SU-DHL-6 (cell line): ENCODE measurements around the gene AMFR.

Source experiments
- CTCF ChIP-seq: fragments of 200-600 bp; sonication (generic); IDR thresholded peaks from one replicate; pipeline ENCODE4 v1.5.1; 2017; ENCODE audit warnings: antibody characterized with exemption, mild to moderate bottlenecking, low read length, moderate library complexity; ENCODE audit not compliant: insufficient read depth, poor library complexity, severe bottlenecking
- EZH2phosphoT487 ChIP-seq: fragments of 200-600 bp; sonication (generic), shearing (Covaris generic); conservative IDR thresholded peaks from 2 replicates; pipeline ENCODE4 v1.6.1; 2018; ENCODE audit warnings: mild to moderate bottlenecking, antibody characterized with exemption, low read length, moderate library complexity, mixed read lengths

DNA sequence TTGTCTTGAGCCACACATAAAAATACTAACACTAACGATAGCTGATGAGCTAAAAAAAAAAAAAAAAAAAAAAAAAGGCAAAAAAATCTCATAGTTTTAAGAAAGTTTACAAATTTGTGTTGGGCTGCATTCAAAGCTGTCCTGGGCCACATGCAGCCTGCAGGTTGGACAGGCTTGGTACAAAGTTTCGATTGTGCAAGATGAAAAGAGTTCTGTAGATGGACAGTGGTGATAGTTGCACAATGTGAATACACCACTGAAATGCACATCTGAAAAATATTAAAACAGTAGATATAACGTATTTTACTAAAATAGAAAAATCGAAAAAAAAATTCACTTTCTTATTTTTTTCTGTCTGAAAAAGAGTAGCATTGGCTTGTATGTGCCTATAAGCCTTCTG lies 42.9 kb downstream of the AMFR start:
- no peak for TF ChIP-seq CTCF
- TF ChIP-seq EZH2phosphoT487 = no peak
